OCI-LY7 (cell line): ENCODE results near the gene MAGEB17.

ENCODE experiments used
- EZH2phosphoT487 ChIP-seq: fragments of 200-600 bp; sonication (generic); IDR thresholded peaks from 2 replicates; pipeline ENCODE4 v1.6.1; 2018; ENCODE audit warnings: low read depth, borderline replicate concordance, mild to moderate bottlenecking, mixed run types, antibody characterized with exemption, low read length, moderate library complexity, mixed read lengths
- TF ChIP-seq, protein P1 (sequence below): fragments of 200-600 bp; sonication (generic); conservative IDR thresholded peaks from 2 replicates; pipeline ENCODE4 v1.5.1; 2014; ENCODE audit warnings: mild to moderate bottlenecking, antibody characterized with exemption, low read length, moderate library complexity, mixed read lengths

DNA sequence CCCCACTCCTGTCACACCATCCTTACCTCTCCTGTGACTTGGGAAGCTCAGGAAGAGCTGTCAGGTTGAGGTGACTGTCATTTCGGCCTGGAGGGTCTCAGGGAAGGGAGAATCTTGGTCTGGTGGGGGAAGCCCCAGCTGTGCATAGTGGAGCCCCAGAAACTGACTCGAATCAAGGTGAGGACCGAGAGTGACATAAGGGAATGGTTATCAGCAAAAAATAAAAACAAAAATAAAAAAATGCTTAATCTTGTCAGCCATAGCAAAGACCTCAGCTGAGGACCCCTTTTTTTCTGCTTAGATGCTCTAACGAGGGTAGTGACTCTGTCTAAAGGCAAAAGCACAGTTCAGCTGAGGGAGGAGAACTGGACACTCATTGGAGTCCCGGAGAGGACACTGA is at the start of gene MAGEB17:
- TF ChIP-seq, protein P1, sequence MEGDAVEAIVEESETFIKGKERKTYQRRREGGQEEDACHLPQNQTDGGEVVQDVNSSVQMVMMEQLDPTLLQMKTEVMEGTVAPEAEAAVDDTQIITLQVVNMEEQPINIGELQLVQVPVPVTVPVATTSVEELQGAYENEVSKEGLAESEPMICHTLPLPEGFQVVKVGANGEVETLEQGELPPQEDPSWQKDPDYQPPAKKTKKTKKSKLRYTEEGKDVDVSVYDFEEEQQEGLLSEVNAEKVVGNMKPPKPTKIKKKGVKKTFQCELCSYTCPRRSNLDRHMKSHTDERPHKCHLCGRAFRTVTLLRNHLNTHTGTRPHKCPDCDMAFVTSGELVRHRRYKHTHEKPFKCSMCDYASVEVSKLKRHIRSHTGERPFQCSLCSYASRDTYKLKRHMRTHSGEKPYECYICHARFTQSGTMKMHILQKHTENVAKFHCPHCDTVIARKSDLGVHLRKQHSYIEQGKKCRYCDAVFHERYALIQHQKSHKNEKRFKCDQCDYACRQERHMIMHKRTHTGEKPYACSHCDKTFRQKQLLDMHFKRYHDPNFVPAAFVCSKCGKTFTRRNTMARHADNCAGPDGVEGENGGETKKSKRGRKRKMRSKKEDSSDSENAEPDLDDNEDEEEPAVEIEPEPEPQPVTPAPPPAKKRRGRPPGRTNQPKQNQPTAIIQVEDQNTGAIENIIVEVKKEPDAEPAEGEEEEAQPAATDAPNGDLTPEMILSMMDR = no peak
- TF ChIP-seq EZH2phosphoT487 = no peak
